HG02588 (cell line): ENCODE data around the gene DDIT3.
A peak's percentile ranks its signal among the peaks of the same experiment; 100 is the strongest.

Source experiments
- ATAC-seq: cut with Tn5 transposase; IDR thresholded peaks from one replicate; pipeline ENCODE4 v1.9.1; 2021; ENCODE audit warnings: mild to moderate bottlenecking, moderate library complexity; ENCODE audit not compliant: unreplicated experiment

DDIT3 gene

DNA sequence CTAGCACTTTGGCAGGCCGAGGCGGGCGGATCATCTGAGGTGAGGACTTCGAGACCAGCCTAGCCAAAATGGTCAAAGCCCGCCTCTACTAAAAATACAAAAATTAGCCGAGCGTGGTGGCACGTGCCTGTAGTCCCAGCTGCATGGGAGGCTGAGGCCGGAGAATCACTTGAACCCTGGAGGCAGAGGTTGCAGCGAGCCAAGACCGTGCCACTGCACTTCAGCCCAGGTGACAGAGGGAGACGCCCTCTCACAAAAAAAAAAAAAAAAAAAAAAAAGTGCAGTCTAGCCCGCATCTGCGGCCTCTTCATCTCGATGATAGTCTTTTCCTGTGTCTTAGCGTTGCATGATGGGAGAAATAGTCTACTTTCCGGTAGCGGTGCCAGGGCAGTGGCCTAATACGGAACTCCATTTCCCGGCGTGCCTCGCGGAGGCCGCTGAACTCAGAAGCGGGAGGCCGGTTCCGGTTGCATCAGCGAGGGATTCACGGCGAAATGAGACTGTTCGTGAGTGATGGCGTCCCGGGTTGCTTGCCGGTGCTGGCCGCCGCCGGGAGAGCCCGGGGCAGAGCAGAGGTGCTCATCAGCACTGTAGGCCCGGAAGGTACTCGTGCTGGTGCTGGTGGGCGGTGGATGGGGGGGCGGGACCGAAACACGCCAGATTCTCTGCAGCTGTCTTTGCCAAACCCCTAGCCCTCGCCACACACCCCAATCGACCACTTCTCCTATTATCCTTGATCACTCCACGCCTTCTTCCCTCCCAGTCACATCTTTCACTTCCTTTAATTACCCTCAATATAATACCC, 32.5 kb downstream of the DDIT3 start, which contains the start of gene MARS1:
TSS of gene MARS1 (plus strand) at position 472 of the 805 bp plus-strand sequence. CDS start at position 495, 23 bp downstream.
- peak; percentile 92 for ATAC-seq

DNA sequence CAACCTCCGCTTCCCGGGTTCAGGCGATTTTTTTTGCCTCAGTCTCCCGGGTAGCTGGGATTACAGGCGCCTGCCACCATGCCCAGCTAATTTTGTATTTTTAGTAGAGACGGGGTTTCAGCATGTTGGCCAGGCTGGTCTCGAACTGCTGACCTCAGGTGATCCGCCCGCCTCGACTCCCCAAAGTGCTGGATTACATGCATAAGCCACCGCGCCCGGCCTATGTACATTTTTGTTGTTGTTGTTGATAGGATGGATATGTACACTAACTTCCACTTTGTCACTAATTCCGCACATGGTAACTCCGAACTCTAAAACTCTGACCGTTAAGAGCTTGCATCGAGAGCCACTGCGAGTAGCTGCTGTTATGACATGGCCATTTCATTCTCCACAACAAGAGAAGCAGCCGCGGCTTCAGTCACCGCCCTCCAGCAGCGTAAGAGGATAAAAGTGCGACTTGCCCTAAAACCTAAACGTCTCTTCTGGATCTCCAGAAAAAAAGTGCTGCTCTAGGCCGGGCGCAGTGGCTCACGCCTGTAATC, 33.2 kb downstream of the DDIT3 start:
- no peak for ATAC-seq

DNA sequence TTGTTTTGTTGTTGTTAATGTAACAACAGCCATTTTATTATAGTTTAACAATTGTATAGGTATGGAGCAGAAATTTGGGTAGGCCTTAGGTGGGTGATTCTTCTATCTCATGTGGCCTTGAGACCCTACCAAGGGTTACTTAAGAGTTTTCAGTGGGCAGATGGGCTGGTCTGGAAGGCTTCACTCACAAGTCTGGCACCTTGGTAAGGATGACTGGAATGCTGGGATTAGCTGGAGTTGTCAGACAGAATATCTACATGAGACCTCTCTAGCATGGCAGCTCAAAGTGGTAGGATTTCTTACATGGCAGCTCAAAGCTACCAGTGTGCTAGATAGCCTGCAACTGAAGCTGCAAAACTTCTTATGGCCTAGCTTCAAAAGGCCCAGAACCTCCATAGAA, 34.6 kb downstream of the DDIT3 start:
- ATAC-seq = no peak

DNA sequence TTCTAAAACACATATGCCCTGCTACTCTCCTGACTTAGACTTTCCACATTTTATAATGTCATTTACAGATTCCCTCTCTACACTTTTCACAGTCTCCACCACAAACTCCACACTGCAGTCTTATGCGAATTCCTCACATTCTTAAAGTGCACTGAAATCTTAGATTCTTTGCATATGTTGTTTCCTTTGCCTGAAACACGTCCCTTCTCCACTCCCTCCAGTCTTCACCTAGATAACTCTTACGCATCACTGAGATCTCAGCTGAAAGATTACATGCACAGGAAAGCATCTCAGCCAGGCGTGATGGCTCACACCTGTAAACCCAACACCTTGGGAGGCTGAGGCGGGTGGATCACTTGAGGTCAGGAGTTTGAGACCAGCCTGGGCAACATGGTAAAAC, 36.8 kb downstream of the DDIT3 start:
- ATAC-seq = no peak

DNA sequence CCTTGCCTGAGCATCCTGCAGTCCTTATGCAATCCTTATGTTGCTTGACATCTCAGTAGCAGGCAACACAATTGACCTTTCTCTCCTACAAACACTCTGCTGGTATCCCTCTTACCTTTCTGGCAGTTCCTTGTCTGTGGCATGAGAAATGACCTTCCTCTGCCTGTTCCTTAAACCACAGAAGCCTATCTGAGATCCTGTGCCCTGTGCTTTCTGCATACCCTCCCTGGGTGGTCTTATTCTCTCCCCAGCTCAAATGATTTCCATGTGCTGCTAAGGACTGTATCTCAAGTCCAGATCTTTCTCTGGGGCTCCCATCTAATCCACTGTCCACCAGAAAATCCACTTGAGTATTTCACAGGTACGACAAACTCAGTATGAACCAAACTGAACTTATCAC, 38.6 kb downstream of the DDIT3 start:
- ATAC-seq = no peak

DNA sequence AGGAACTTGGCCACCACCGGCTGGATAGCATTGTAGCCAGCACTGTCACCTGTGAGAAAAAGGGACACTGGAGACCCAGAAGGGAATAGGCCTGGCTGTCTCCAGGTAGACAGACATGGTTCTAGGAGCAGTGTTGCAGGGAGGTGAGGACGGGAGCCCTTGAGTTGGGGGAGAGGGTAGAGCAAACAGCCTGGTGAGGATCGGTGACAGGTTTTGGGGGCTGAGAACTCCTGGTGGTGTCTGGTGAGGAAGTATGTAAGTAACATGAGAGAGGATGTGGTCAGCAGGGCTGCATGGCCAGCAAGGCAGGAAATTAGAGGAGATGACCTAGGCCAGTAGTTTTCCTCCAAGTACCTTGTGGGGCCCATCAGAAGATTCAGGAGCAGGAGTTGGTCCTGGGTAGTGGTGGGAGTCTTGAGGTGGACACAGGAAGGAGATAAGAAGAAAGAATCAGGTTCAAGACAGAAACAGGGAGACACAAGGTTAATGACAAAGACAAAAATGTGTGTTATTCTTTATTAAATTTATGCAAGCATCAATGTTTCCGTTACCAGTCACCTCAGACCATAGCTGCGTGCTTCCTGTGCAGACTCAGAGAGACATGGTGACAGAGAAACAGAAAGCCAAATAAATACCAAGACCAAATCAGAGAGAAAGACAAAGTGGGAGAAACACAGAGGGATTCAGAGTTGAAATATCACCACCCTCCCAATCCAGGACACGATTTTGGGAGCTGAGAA, 40.8 kb downstream of the DDIT3 start, which contains the start of gene ARHGAP9:
TSS of gene ARHGAP9 (minus strand) at position 491 of the 740 bp plus-strand sequence. CDS start at position 31, 460 bp downstream.
- ATAC-seq = no peak

DNA sequence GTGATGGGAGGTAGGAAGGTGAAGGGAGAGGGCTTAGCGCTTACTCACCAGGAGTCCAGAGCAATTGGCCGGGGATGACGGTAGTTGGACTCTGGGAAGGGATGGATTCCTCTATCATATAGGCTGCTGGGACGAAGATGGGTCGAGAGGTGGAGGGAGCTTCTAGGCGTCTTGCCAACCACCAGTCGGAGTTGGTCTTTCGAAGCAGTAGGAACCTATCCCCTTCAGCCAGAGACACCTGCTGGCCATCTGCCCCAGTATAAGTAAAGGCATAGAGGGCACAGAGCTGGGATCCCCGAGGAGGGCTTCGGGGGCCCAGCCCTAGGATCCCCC, 41.3 kb downstream of the DDIT3 start:
- no peak for ATAC-seq

DNA sequence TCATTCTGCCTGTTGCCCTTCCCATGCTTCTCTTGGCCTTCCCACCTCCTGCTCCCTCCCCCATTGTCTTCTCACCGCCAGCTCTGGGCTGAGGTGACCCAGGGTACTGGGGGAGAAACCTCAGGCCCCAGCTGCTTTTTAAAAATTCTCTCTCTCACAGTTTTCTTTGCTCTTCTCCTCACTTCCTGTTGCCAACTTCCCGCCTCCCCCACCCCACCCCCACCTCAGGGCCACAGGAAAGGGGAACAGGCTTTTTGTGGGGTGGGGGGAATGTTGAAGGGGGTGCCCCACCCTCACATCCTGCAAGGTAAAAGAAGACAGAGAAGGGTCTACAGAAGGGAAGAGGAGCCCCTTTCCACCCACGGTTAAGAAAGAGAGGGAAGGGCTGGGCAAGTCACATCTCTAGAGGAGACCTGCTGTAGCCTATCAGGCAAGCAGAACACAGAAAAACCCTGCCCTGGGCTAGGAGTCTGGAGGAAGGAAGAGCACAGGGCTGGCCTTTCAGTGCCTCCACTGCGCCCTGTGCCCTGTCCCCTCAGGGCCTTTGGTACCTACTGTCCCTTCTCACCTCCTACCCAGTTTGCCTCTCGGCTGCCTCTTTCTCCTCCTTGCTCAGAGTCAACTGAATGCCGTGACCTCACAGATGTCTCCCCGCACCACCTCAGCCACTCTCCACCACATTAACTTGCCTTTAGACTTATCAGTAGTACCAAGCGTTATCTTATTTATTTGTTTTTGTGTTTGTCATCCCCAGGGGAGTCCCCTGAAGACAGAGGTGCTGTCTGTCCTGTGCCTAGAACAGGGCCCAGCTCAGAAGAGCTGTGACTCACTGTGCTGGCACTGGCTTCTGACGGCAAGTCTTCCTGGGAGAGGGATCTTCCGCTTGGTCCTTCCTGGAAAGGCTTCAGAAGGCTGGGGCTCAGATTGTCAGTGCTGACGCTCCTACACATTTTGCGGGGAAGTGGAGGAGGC, 42.3 kb downstream of the DDIT3 start:
- ATAC-seq = peak; percentile 44

DNA sequence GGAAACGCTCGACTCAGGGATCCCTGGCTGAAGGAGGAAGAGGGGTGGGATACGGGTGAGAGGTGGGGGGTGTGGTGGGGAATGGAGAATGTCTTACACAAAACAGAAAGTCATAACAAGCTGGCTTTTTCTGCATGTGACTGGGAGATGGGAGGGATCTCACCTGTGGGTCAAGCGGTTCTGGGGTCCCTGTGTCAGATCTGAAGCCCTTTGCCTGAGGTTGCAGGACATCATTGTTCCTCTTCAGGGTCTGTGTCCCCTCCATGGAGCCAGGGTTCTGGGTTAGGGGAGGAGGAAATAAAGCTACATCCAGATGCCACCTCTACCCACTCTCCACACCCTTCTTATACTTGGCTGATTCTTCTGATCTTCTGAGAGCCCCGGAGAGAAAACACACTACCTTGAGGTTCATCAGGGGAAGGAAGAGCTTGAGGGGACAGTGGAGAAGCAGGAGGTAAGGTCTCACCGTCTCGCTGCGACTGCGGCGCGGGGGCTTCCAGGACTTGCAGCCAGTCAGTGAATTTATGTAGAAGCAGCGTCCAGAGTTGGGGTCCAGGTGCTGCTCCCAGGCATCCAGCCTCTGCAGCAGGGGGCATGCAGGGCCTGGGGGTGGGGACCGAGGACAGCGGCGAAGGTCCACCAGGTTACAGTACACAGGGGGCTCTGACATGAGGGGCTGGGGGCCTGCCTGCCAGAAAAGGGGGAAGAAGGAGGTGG, 43.2 kb downstream of the DDIT3 start:
- no peak for ATAC-seq

DNA sequence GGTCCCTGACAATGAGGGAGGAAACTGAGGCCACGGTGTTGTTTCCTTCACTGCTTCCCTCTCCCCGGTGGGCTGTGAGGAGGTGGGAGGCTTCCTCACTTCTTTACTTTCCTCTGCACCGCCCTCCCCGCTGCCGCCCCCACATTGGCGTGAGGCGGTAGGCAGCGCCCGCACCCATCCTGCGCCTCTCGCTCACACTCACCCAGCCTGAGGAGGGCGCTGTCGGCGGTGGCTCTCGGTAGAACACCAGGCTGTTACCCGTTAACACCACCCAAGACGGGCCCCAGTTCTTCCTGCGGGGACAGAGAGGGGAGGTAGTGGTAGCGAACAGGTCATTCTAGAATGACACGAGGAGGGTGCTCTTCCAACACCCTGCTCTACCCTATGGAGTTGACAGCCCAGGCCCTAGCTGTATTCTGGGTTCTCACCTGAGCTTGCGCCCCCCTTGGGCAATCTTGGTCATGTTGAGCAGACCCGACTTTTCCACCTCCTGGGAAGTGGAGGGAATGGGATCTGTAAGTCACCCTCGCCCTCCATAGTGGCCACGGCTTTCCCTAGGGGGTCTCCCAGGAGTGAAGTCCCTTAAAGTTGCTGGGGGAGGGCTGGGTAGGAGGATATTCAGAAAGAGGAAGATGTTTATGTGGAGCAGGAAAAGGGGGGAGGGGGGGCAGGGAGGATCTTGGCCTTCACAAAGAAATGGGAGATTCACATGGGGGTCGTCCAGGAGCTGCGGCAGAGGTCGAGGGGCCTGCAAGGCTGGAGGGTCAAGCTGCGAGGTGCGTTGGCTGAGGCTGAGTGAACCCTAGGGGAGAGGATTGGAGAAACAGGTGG, 43.9 kb downstream of the DDIT3 start:
- ATAC-seq = peak; percentile 48

DNA sequence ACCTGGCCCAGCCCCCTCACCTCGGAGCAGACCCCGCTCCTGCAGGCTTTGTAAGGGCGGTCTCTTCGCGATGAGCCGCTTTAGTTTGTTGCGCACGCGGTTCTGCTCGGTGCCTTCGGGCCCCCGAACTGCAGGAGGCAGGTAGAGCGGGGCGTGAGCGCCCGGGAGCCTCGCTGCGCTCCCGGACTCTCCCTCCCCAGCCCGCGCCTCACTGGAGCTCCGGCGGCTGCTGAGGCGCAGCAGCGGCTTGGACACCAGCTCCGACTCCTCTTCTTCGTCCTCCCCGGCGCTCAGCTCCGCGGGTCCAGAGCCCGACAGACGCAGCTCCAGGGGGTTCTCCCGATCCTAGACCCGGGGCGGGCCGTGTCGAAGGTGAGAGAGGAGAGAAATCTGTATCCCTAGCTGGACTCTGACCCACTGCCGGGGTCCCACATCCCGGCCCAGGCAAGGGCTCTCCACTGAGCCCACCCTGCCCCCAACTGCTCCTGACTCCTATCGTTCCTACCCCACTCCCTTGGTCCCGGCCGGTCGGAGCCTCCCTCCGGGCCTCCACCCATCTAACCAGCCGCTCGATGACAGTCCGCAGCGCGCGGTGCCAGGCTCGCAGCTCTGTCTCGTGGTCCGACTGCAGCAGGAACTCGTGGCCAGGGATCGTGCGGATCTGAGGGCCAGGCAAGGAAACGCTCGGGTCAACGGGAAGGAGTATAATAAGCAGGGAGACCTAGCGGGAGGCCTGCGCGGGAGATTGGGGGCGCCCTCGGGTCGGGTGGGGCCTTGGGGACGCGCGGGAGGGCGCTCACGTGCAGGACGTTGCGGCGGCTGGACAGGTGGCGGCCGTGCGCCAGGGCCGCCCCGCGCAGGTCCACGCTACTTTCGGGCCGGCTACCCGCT, 44.8 kb downstream of the DDIT3 start:
- ATAC-seq = peak; percentile 13

DNA sequence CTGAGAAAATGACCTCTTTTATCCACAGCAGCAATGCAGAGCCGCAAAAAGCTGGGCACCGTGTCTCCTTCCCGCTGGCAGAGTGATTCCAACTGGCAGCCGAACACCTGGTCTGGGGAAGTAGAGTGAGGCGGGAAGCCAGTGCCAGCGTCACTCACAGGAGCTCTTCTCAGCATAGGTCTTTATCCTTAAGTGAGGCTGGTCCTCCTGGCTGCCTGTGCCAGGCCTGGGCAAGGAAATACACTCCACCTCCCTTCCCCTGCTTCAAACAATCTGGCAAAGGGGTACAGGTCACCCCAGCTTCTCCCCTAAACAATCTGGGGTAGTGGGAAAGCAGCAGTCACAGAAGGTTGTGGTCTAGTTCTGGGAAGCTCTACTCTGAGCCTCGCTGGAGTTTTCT, 45.5 kb downstream of the DDIT3 start:
- ATAC-seq = no peak

DNA sequence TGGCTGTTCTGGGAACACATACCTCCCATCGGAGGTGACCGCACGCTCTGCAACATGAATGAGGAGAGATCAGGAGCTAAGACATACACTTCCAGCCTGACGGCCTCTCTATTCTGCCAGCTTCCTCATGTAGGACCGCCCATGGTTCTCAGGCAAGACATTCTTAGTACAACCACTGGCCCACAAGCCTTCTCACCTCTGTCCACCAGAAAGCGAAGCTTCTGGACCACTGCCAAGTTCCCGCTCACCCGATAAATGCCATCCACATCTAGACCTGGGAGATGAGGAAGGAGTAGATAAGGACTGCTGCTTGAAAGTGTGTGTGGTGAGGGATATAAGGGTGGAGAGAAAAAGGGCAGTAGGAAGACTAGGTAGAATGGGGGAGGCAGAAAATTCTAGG, 45.9 kb downstream of the DDIT3 start:
- ATAC-seq = no peak

DNA sequence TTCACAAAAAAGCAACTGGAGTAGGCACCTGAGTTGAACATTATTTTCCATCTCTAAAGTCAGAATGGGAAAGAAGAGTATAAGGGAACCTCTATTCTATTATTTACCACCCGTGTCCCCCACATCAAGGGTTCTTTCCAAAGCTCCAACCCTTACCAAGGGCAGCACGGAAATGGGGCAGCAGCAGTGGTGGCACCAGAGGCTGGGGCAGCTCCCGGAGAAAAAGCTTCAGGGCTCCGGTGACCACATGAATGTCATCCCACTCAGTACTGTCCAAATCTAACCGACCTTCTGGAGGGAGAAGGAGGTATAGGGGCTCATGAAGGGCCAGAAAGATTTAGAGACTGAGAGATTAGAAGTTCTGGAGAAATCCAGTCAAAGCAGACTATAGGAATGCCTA, 46.4 kb downstream of the DDIT3 start:
- no peak for ATAC-seq

DNA sequence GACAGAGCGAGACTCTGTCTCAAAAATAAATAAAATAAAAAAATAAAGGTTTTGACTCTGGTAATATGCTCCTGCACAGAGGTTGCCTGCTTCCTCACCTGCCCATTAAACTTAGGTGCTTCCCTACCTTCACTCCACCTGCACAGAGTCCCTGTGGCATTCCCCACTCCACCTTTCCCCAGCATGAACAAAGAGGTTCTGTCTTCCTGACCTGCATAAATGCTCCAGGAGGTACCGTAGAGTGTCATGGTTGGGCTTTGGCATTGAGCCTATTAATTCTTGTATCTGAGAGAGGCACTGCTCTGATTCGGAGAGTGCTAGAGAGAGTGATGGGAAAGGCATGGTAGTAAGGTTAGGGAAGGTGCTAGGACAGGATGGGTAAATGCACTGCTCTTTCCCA, 46.9 kb downstream of the DDIT3 start:
- ATAC-seq = no peak

DNA sequence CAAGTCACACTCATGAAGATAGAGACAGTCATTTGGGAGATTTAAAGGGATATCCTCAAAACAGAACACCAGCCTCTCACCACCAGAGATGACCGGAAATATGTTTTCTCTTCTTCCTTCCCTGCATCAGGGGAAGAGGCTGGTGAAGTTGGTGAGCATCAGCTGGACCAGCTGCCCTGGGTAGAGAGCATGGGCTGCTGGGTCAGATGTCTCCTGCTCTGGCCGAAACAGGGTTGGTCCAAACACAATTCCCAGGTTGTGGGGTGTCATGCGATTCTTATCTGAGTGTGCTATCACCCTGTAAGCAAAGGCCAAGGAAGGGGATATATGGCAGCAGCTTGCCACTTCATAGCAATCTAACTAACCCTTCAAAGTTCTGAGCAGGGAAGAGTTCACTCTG, 47.9 kb downstream of the DDIT3 start:
- ATAC-seq = no peak

DNA sequence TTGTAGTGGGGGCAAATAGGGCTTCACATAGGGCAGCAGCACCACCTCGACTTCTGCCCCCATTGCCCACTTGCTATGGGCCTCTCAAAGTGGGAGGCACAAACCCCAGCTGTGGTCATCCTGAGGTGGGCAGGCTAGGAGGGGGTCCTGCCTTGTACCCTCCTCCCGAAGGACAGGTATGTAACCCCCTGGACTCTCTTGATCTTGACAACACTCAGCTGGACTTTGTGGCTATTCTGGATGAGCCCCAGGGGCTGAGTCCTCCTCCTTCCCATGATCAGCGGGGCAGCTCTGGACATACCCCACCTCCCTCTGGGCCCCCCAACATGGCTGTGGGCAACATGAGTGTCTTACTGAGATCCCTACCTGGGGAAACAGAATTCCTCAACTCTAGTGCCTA, 48.7 kb downstream of the DDIT3 start:
- ATAC-seq = no peak

DNA sequence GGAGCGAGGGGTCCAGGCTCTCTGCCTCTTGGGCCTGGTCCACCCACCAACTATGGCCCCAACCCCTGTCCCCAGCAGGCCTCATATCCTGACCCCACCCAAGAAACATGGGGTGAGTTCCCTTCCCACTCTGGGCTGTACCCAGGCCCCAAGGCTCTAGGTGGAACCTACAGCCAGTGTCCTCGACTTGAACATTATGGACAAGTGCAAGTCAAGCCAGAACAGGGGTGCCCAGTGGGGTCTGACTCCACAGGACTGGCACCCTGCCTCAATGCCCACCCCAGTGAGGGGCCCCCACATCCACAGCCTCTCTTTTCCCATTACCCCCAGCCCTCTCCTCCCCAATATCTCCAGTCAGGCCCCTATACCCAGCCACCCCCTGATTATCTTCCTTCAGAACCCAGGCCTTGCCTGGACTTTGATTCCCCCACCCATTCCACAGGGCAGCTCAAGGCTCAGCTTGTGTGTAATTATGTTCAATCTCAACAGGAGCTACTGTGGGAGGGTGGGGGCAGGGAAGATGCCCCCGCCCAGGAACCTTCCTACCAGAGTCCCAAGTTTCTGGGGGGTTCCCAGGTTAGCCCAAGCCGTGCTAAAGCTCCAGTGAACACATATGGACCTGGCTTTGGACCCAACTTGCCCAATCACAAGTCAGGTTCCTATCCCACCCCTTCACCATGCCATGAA, 49.2 kb downstream of the DDIT3 start:
- no peak for ATAC-seq
